Gastrocnemius medialis (tissue), 4 donors: Measurements from ENCODE around the gene DOCK4.

Experiments used
- CTCF ChIP-seq, 5 experiments: fragments of 450-650 bp in 3 of 5; fragments of 200-600 bp in 2 of 5; sonication (generic) in 2 of 5; IDR thresholded peaks in 4 of 5; conservative IDR thresholded peaks in 1 of 5; 1 replicate in 4 of 5; 2 replicates in 1 of 5; pipeline ENCODE4 v1.5.1; 2016 to 2019; ENCODE audit warnings: antibody characterized with exemption in 5 of 5, mild to moderate bottlenecking in 3 of 5, moderate library complexity in 3 of 5
- POLR2A ChIP-seq, 2 donors: fragments of 450-650 bp; IDR thresholded peaks; one replicate each; pipeline ENCODE4 v1.6.1; 2017; ENCODE audit warnings: antibody characterized with exemption in 2 of 2, mild to moderate bottlenecking in 2 of 2, moderate library complexity in 2 of 2

- TF ChIP-seq CTCF (IDR thresholded peaks at IDR 0.05 in 4 of 5, conservative IDR thresholded peaks at IDR 0.05 in 1 of 5) (no peak), POLR2A (IDR thresholded peaks at IDR 0.05) (no peak)
Observed at GRCh38 chr7:112143136-112143535, 63.1 kb downstream of the DOCK4 start.
